GM12873 (cell line): ENCODE data around the gene CIAO2A.
A peak's percentile ranks its signal among the peaks of the same experiment; 100 is the strongest.

Experiments used
- CTCF ChIP-seq: IDR thresholded peaks from 2 replicates; pipeline ENCODE4 v1.5.1; 2012; ENCODE audit warnings: low read depth, mild to moderate bottlenecking, moderate library complexity, low read length, control low read depth; ENCODE audit not compliant: insufficient read depth; ENCODE audit errors: missing control alignments

Gene CIAO2A

GRCh38 chr15:64048781-64049460, 44.7 kb downstream of the CIAO2A start:
- no peak for TF ChIP-seq CTCF

- peak; percentile 74 for TF ChIP-seq CTCF
Observed at GRCh38 chr15:64046421-64047153, 47.1 kb downstream of the CIAO2A start, which contains the start of gene DAPK2. Gene DAPK2, minus strand, starts transcription at chr15:64046485. Its CDS starts 6,224 bp downstream, at chr15:64040261.

GRCh38 chr15:64045774-64046420, 47.7 kb downstream of the CIAO2A start:
- TF ChIP-seq CTCF, result no peak

GRCh38 chr15:64045101-64045435, 48.6 kb downstream of the CIAO2A start:
- no peak for TF ChIP-seq CTCF

GRCh38 chr15:64044300-64045100, 49.1 kb downstream of the CIAO2A start:
- TF ChIP-seq CTCF, result peak; percentile 27

- TF ChIP-seq CTCF, result no peak
Observed at GRCh38 chr15:64038878-64039610, 54.6 kb downstream of the CIAO2A start.

- no peak for TF ChIP-seq CTCF
Observed at GRCh38 chr15:64037966-64038365, 55.7 kb downstream of the CIAO2A start.
